C4-2B (cell line): ENCODE data around the gene SYK.
A peak's percentile ranks its signal among the peaks of the same experiment; 100 is the strongest.

ENCODE experiments used
- H3K27ac ChIP-seq: fragments of 450-650 bp; 2 replicates; pipeline ENCODE4 v1.5.1; 2017
- CTCF ChIP-seq: fragments of 450-650 bp; conservative IDR thresholded peaks from 2 replicates; pipeline ENCODE4 v1.5.1; 2017; ENCODE audit warnings: mild to moderate bottlenecking
- ZFX ChIP-seq: fragments of 450-650 bp; IDR thresholded peaks from 2 replicates; pipeline ENCODE4 v1.6.1; 2017

The SYK gene

DNA sequence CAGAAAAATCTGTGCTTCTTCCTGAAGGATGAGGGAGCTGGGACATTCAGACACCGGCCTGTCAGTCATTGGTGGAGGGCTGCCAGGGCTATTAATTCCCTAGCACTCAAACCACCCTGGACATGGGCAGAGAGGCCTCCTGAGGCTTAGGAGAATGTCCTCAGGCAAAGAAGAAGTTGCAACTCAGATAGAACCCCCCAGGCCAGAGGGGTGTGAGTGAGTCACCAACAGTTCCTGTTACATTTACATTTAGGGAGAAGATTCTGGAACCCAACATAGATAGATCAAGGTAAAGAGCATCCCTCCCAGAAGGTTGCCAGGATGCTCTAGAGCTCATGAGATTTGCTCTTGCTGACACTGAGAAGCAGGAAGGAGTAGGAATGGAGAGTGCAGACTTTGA lies 29.2 kb upstream of the SYK start:
- H3K27ac ChIP-seq, result no peak overlapping the region
- TF ChIP-seq CTCF (no peak), ZFX (no peak)

- TF ChIP-seq CTCF (peak; percentile 82), ZFX (no peak)
- no peak overlapping the region for H3K27ac ChIP-seq
These were observed 28.0 kb upstream of the SYK start for GRCh38 chr9:90773617-90774016.

GRCh38 chr9:90774071-90774470 lies 27.5 kb upstream of the SYK start:
- H3K27ac ChIP-seq, result no peak overlapping the region
- TF ChIP-seq CTCF (no peak), ZFX (no peak)

DNA sequence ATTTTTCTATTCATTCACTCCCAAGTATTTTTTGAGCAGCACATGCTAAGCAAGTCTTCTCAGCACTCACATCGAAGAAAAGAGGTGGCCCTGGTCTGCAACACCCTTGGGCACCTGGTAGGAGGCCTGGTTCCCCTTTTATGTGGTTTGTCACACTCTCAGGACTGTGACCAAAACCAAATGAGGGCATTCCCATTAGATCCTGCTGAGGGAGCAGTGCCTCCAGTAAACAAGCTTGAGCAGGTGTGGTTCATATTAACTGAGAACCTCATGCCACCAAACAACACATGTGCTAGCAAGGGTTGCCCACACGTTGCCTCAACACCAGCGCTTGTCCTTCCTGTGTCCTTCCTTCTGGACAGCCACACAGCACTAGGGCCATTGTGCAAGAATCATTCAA lies 26.9 kb upstream of the SYK start:
- TF ChIP-seq CTCF (no peak), ZFX (no peak)
- H3K27ac ChIP-seq, result no peak overlapping the region

DNA sequence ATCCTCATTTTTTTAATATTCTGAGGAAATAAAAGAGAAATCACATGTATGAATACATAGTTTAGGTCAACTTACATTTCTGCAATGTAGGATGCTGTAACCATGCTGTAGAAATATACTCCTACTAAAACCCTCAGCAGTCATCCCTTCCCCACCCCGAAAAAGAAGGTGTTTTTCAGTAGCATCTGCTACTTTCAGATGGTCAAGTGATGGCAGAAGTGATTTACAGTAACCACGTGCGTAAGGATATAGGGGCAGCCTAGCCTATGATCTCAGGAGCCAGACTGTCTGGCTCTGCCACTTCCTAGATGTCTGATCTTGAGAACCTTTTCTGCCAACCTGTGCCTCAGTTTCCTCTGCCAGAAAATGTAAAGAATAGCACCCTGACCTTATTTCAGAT lies 26.0 kb upstream of the SYK start:
- TF ChIP-seq CTCF (no peak), ZFX (no peak)
- no peak overlapping the region for H3K27ac ChIP-seq

DNA sequence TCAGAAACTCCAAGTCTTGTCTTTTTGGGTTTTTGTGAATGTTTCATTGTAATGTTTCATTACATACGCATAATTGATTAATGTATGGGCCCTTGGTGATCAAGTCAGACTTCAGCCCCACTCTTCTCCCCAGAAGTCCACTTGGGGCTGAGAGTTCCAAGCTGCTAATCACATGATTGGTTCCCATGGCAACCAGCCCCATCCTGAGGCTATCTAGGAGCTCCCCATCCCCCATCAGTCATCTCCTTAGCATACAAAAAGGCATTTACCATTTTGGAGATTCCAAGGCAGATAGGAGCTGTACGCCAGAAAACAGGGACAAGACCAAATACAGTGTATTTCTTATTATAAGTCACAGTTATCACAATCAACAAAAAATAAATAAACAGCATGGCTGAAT lies 22.9 kb upstream of the SYK start:
- no peak overlapping the region for H3K27ac ChIP-seq
- no peak for TF ChIP-seq CTCF
- no peak for TF ChIP-seq ZFX

DNA sequence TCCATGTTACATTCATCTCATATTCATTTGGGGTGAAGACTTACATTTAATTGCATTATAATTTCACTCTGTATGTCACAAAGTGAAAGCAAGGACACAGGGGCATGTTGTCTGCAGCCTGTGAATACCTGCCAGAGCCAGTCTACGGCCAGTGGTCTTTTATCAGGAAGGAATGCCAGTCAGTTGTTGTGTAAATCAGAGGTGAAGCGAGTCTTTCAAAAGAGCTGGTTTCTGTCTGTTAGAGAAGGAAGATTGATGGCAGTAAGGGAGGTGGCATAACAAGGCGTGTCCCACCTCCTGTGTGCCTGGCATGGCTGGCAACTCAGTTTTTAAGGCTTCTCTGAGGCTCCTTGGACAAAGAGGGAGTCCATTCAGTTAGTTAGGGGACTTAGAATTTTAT lies 18.1 kb upstream of the SYK start:
- H3K27ac ChIP-seq, result no peak overlapping the region

More for the DNA sequence above, 18.1 kb upstream of the SYK start:
- no peak for TF ChIP-seq ZFX
- TF ChIP-seq CTCF, result no peak
